Liver (tissue), 3 donors: Measurements from ENCODE around the gene HSD3B7.

Experiments
- TF ChIP-seq, protein P1 (sequence below): fragments of 150-350 bp; IDR thresholded peaks from 2 replicates; pipeline ENCODE4 v1.5.1; 2017; ENCODE audit warnings: improper control_type of control experiment, low read depth, low read length; ENCODE audit not compliant: missing input control
- TF ChIP-seq, protein P2 (sequence below): IDR thresholded peaks from 2 replicates; pipeline ENCODE4 v1.6.1; 2016; ENCODE audit warnings: antibody characterized with exemption
- TF ChIP-seq, protein P3 (sequence below): IDR thresholded peaks from 2 replicates; pipeline ENCODE4 v1.6.1; 2016; ENCODE audit warnings: antibody characterized with exemption, mild to moderate bottlenecking
- donor health status: healthy.
- donor health status: healthy.

DNA sequence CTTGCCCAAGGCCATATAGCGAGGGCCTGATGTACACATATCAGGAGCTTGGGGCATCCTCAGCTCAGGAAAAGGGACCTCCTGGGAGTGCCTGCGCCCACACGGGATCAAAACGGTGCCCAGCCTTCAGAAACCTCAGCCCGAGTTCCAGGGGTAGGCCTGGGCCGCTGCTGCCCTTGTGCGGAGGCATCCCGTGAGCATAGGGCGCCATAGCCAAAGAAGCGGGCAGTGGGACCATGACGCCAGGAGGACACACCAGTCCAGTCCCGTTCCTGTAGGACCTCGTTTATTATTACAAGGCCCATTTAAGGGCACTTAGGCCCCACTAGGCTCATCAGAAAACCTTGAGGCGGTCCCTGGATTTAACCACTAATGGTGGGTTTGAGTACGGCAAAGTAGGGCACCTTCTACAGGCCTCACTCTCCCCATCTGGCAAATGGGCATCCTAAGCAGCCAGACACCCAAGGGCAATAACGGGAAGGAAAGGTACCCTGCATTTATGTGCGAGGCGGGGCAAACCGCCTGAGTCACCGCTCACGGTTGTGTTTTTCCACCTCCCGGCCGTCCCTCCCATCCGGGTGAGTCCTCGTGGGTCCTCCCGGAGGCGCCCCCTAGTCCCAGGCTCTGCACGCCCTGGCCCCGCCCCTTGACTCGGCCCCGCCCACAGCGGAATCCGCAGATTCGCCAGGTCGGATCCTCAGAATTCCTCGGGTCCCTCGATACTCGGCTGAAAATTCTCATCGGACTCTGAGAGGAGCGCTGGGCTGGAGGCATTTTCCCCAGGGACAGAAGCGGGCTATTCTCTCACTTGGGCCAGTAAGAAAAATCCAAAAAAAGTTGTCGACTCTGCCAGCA, 28.2 kb upstream of the HSD3B7 start:
- TF ChIP-seq, protein P1, sequence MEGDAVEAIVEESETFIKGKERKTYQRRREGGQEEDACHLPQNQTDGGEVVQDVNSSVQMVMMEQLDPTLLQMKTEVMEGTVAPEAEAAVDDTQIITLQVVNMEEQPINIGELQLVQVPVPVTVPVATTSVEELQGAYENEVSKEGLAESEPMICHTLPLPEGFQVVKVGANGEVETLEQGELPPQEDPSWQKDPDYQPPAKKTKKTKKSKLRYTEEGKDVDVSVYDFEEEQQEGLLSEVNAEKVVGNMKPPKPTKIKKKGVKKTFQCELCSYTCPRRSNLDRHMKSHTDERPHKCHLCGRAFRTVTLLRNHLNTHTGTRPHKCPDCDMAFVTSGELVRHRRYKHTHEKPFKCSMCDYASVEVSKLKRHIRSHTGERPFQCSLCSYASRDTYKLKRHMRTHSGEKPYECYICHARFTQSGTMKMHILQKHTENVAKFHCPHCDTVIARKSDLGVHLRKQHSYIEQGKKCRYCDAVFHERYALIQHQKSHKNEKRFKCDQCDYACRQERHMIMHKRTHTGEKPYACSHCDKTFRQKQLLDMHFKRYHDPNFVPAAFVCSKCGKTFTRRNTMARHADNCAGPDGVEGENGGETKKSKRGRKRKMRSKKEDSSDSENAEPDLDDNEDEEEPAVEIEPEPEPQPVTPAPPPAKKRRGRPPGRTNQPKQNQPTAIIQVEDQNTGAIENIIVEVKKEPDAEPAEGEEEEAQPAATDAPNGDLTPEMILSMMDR = peak; percentile 4
- TF ChIP-seq, protein P2, sequence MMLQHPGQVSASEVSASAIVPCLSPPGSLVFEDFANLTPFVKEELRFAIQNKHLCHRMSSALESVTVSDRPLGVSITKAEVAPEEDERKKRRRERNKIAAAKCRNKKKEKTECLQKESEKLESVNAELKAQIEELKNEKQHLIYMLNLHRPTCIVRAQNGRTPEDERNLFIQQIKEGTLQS = no peak
- TF ChIP-seq, protein P3, sequence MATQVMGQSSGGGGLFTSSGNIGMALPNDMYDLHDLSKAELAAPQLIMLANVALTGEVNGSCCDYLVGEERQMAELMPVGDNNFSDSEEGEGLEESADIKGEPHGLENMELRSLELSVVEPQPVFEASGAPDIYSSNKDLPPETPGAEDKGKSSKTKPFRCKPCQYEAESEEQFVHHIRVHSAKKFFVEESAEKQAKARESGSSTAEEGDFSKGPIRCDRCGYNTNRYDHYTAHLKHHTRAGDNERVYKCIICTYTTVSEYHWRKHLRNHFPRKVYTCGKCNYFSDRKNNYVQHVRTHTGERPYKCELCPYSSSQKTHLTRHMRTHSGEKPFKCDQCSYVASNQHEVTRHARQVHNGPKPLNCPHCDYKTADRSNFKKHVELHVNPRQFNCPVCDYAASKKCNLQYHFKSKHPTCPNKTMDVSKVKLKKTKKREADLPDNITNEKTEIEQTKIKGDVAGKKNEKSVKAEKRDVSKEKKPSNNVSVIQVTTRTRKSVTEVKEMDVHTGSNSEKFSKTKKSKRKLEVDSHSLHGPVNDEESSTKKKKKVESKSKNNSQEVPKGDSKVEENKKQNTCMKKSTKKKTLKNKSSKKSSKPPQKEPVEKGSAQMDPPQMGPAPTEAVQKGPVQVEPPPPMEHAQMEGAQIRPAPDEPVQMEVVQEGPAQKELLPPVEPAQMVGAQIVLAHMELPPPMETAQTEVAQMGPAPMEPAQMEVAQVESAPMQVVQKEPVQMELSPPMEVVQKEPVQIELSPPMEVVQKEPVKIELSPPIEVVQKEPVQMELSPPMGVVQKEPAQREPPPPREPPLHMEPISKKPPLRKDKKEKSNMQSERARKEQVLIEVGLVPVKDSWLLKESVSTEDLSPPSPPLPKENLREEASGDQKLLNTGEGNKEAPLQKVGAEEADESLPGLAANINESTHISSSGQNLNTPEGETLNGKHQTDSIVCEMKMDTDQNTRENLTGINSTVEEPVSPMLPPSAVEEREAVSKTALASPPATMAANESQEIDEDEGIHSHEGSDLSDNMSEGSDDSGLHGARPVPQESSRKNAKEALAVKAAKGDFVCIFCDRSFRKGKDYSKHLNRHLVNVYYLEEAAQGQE = no peak
